Spleen (tissue), 11 donors: ENCODE measurements around the gene EN1. TPM values are rescaled to one million over a fixed set of nuclear protein-coding genes. Genes with fewer than 3 reads are reported as not detected.

Experiments
- DNase-seq: peaks from one replicate; pipeline ENCODE4 v3.0.0-alpha.2; 2020
- H3K27ac ChIP-seq, 8 donors: fragments of 200-600 bp; sonication (generic) in 7 of 8; 1 replicate in 4 of 8; 2 replicates in 4 of 8; pipeline versions ENCODE4 v1.5.0 to v1.8.0; 2016 to 2021; ENCODE audit warnings: inconsistent platforms in 4 of 8, mild to moderate bottlenecking in 4 of 8, moderate library complexity in 1 of 8
- H3K27me3 ChIP-seq, 7 donors: fragments of 200-600 bp; sonication (generic) in 6 of 7; replicated peaks in 1 of 7; 1 replicate in 4 of 7; 2 replicates in 3 of 7; pipeline versions ENCODE4 v1.5.0 to v1.8.0; 2016 to 2021; ENCODE audit warnings: inconsistent platforms in 3 of 7, mild to moderate bottlenecking in 1 of 7
- H3K36me3 ChIP-seq, 6 donors: fragments of 200-600 bp; sonication (generic) in 5 of 6; 1 replicate in 4 of 6; 2 replicates in 2 of 6; pipeline versions ENCODE4 v1.5.0 to v1.8.0; 2016 to 2021; ENCODE audit warnings: inconsistent platforms in 2 of 6
- H3K4me1 ChIP-seq, 6 donors: fragments of 200-600 bp; sonication (generic) in 5 of 6; 1 replicate in 3 of 6; 2 replicates in 3 of 6; pipeline versions ENCODE4 v1.5.0 to v1.8.0; 2016 to 2021; ENCODE audit warnings: inconsistent platforms in 3 of 6
- H3K4me3 ChIP-seq, 8 donors: fragments of 200-600 bp; sonication (generic) in 7 of 8; 1 replicate in 4 of 8; 2 replicates in 4 of 8; pipeline versions ENCODE4 v1.5.0 to v1.8.0; 2016 to 2021; ENCODE audit warnings: inconsistent platforms in 4 of 8, mild to moderate bottlenecking in 4 of 8, moderate library complexity in 2 of 8
- H3K9me3 ChIP-seq, 8 donors: fragments of 200-600 bp; sonication (generic) in 7 of 8; 1 replicate in 4 of 8; 2 replicates in 4 of 8; pipeline versions ENCODE4 v1.5.0 to v1.8.0; 2016 to 2021; ENCODE audit warnings: inconsistent platforms in 4 of 8
- POLR2A ChIP-seq, 3 donors: fragments of 450-650 bp; IDR thresholded peaks; one replicate each; pipeline ENCODE4 v1.5.1; 2017; ENCODE audit warnings: antibody characterized with exemption in 3 of 3, mild to moderate bottlenecking in 1 of 3
- POLR2AphosphoS5 ChIP-seq, 3 donors: sonication (generic); formaldehyde crosslinking; IDR thresholded peaks; one replicate each; pipeline ENCODE4 v1.5.1; 2017; ENCODE audit warnings: antibody characterized with exemption in 3 of 3
- WGBS, 5 donors: extraction: QIAGEN DNeasy Blood & Tissue Kit in 3 of 5; methylation state at CpG; one replicate each; pipeline versions ENCODE4 v1.1.5 to v1.1.7; 2013 to 2018; 5-methylcytosine and 5-hydroxymethylcytosine counted together
- intact Hi-C: fragments of 100-400 bp; cut with DNase I; formaldehyde crosslinking; loops from one replicate; pipeline ENCODE4 v1.15.0; 2023; ENCODE audit warnings: low total_unique reads
- polyA plus RNA-seq, 3 donors: library from polyadenylated mRNA; stranded (reverse); fragments of 200-250 nt; gene quantifications; one replicate each; pipeline ENCODE4 v1.2.1, GENCODE V29; 2013
- total RNA-seq, 7 donors: library from RNA; depleted of rRNA in 3 of 7; stranded (reverse); fragments of >200 nt in 3 of 7; fragmentation: NEBNext Ultra II Directional in 4 of 7; extraction: Animal tissue kit (Norgen Biotek cat#: 25700) in 4 of 7; gene quantifications; one replicate each; pipeline versions ENCODE4 v1.1.0 to v1.2.1, GENCODE V29; 2016 to 2021
- TF ChIP-seq, protein P1 (sequence below), 11 experiments: fragments of 200-600 bp in 7 of 11; fragments of 450-650 bp in 4 of 11; sonication (generic) in 4 of 11; IDR thresholded peaks in 8 of 11; conservative IDR thresholded peaks in 3 of 11; 1 replicate in 7 of 11; 2 replicates in 4 of 11; pipeline versions ENCODE4 v1.4.0 to v1.8.0; 2016 to 2021; ENCODE audit warnings: antibody characterized with exemption in 11 of 11, inconsistent platforms in 4 of 11, mild to moderate bottlenecking in 1 of 11
- donor health status: healthy with polysubstance abuse.
- donor health status: DM: no; HTN: no; CAD: no; lungs with moderate emphysema.
- donor health status: DM: no; HTN: no; CAD: no.
- donor health status: Bipolar disorder and iron deficiency.
- donor health status: healthy.
- donor health status: DM: no; HTN: no; CAD: no.
- donor health status: DM: yes; HTN: yes; CAD: no.

Gene EN1
- total and polyA plus RNA-seq, 10 donors: not detected

GRCh38 chr2:118814368-118814767 lies 33.1 kb downstream of the EN1 start:
- Histone ChIP-seq H3K36me3 (no peaks in the 10 kb centered on the region), H3K9me3 (no peaks in the 10 kb centered on the region), H3K4me1 (no peaks in the 10 kb centered on the region), H3K27ac (no peak overlapping the region), H3K4me3 (no peak overlapping the region), H3K27me3 (peaks cover 0 to 85% (median 9%) of the 10 kb centered on the region in 7 donors)
- TF ChIP-seq POLR2A (IDR thresholded peaks at IDR 0.05): no peak
- TF ChIP-seq POLR2AphosphoS5 (IDR thresholded peaks at IDR 0.05): no peak
- TF ChIP-seq, protein P1, sequence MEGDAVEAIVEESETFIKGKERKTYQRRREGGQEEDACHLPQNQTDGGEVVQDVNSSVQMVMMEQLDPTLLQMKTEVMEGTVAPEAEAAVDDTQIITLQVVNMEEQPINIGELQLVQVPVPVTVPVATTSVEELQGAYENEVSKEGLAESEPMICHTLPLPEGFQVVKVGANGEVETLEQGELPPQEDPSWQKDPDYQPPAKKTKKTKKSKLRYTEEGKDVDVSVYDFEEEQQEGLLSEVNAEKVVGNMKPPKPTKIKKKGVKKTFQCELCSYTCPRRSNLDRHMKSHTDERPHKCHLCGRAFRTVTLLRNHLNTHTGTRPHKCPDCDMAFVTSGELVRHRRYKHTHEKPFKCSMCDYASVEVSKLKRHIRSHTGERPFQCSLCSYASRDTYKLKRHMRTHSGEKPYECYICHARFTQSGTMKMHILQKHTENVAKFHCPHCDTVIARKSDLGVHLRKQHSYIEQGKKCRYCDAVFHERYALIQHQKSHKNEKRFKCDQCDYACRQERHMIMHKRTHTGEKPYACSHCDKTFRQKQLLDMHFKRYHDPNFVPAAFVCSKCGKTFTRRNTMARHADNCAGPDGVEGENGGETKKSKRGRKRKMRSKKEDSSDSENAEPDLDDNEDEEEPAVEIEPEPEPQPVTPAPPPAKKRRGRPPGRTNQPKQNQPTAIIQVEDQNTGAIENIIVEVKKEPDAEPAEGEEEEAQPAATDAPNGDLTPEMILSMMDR (IDR thresholded peaks at IDR 0.05 in 8 of 11, conservative IDR thresholded peaks at IDR 0.05 in 3 of 11): no peak
- WGBS, 5 donors: 67 to 83% (median 74%) methylated on average over 2 to 3 of the region's 3 CpGs
- no peak for DNase-seq
- intact Hi-C loops: no loop called here

DNA sequence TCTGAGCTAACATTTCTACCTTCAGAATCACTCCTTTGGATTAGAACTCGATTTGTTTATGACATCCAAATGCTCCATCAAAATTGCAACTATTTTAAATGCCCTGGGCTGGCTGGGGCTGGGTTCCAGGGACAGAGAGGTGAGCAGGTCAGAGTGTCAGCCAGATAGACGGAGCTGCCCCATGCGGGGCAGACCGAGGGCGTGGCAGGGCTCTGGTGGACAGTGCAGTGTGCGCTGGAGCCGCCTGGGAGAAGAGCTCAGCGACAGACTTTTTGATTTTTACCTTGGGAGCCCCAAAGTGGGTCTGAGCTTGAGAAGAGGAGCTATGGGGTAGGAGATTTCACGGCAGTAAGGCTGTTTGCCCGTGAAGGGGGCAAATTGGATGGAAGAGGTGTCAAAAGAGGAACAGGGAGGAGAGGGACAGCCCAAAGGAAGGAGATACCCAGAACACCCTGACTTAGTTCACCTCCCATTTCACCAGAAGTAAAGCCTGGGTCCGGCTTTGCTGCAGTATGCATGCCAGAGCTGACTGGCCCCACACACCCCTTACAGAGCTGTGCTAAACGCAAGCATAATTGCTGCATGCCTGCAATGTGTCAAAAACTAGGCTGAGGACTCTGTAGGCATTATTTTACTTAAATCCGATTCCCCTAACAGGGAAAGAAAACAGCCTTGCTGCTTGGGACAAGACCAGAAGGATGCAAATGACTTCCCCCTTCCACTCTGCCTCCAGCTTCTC lies 33.7 kb downstream of the EN1 start:
- H3K27me3 ChIP-seq: peaks cover 0 to 85% (median 9%) of the 10 kb centered on the region in 7 donors
- TF ChIP-seq, protein P1 (IDR thresholded peaks at IDR 0.05 in 8 of 11, conservative IDR thresholded peaks at IDR 0.05 in 3 of 11): no peak
- no peak for TF ChIP-seq POLR2A (IDR thresholded peaks at IDR 0.05)
- no peak for TF ChIP-seq POLR2AphosphoS5 (IDR thresholded peaks at IDR 0.05)
- WGBS, 5 donors: 45 to 56% (median 48%) methylated on average over 13 of the region's 13 CpGs

GRCh38 chr2:118813111-118813510 lies 34.3 kb downstream of the EN1 start:
- 38 to 55% (median 39%) methylated on average over 8 of the region's 8 CpGs for WGBS, 5 donors
- intact Hi-C loops: no loop called here

More for the DNA sequence above, 33.7 kb downstream of the EN1 start:
- intact Hi-C loops: no loop called here
- Histone ChIP-seq H3K36me3 (no peaks in the 10 kb centered on the region), H3K9me3 (no peaks in the 10 kb centered on the region), H3K4me3 (no peak overlapping the region), H3K27ac (no peak overlapping the region), H3K4me1 (peaks cover 0 to 1% (median under 1%) of the 10 kb centered on the region in 6 donors)
- no peak for DNase-seq

GRCh38 chr2:118812552-118812951 lies 34.9 kb downstream of the EN1 start:
- peaks cover 0 to 86% (median 12%) of the 10 kb centered on the region in 7 donors for H3K27me3 ChIP-seq
- peaks cover 0 to 13% (median 4%) of the 10 kb centered on the region in 6 donors for H3K4me1 ChIP-seq
- no peaks in the 10 kb centered on the region for H3K9me3 ChIP-seq
- H3K36me3 ChIP-seq: no peaks in the 10 kb centered on the region
- no peak overlapping the region for H3K4me3 ChIP-seq
- no peak for DNase-seq
- no peak for TF ChIP-seq POLR2AphosphoS5 (IDR thresholded peaks at IDR 0.05)
- no peak for TF ChIP-seq POLR2A (IDR thresholded peaks at IDR 0.05)
- TF ChIP-seq, protein P1 (IDR thresholded peaks at IDR 0.05 in 8 of 11, conservative IDR thresholded peaks at IDR 0.05 in 3 of 11): no peak
- no peak overlapping the region for H3K27ac ChIP-seq
- intact Hi-C loops: no loop called here
- WGBS, 5 donors: 33 to 51% (median 39%) methylated on average over 6 of the region's 6 CpGs

More at GRCh38 chr2:118813111-118813510, 34.3 kb downstream of the EN1 start:
- Histone ChIP-seq H3K27me3 (peaks cover 0 to 85% (median 9%) of the 10 kb centered on the region in 7 donors), H3K36me3 (no peaks in the 10 kb centered on the region), H3K4me3 (no peak overlapping the region), H3K4me1 (peaks cover 0 to 8% (median 4%) of the 10 kb centered on the region in 6 donors), H3K9me3 (no peaks in the 10 kb centered on the region), H3K27ac (no peak overlapping the region)
- TF ChIP-seq, protein P1 (IDR thresholded peaks at IDR 0.05 in 8 of 11, conservative IDR thresholded peaks at IDR 0.05 in 3 of 11): no peak
- DNase-seq: no peak
